Activated CD4-positive, CD25-positive, alpha-beta regulatory T cell treated with anti-CD3 and anti-CD28 coated beads, Interleukin-2, amount 50 U/mL, for 16 hours (primary cell): ENCODE measurements around the gene LIN37.
"Not testable (repeated sequence)": the region's sequence is repeated elsewhere in the genome, so short reads cannot be mapped to it uniquely, and the experiment has no call there.

Experiments
- DNase-seq: peaks from one replicate; pipeline ENCODE4 v3.0.0-alpha.2; 2020; ENCODE audit warnings: low read depth, low spot score

Gene LIN37

DNA sequence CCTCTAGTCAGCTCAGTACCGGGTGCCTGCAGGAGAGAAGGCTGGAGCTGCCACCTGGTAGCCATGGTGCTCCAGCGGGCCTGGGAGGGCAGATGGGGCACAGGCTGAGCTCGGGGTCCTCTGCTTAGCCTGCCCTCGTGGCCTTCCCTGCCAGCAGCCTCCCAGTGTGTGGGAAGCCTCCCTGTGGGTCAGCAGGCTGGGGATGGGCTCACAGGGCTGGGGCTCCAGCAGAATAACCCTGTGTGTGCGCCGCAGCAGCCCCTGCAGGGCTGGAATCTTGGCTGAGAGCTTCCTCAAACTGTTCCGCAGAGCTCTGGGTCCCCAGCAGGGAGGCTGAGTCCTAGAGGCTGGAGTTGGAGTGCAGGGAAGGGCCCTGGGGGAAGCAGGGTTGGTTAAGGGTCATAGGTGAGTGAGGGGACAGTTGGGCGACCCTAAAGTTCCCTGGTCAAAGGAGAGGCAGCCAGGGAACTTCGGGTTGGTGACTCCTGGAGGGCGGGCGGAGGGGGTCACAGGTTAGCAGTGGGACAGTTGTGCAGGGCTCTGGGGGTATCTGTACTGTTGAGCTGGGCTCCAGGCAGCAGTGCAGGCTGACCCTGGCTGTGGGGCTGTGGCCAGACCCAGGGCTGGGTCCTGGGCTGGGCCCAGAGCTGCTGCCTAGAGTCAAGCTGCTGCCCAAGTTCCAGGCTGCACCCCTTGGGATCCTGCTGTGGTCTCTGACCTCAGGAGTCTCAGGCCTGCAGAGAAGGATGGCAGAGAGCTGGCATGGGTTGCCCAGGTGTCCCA is 41.0 kb downstream of the LIN37 start:
- no peak for DNase-seq

DNA sequence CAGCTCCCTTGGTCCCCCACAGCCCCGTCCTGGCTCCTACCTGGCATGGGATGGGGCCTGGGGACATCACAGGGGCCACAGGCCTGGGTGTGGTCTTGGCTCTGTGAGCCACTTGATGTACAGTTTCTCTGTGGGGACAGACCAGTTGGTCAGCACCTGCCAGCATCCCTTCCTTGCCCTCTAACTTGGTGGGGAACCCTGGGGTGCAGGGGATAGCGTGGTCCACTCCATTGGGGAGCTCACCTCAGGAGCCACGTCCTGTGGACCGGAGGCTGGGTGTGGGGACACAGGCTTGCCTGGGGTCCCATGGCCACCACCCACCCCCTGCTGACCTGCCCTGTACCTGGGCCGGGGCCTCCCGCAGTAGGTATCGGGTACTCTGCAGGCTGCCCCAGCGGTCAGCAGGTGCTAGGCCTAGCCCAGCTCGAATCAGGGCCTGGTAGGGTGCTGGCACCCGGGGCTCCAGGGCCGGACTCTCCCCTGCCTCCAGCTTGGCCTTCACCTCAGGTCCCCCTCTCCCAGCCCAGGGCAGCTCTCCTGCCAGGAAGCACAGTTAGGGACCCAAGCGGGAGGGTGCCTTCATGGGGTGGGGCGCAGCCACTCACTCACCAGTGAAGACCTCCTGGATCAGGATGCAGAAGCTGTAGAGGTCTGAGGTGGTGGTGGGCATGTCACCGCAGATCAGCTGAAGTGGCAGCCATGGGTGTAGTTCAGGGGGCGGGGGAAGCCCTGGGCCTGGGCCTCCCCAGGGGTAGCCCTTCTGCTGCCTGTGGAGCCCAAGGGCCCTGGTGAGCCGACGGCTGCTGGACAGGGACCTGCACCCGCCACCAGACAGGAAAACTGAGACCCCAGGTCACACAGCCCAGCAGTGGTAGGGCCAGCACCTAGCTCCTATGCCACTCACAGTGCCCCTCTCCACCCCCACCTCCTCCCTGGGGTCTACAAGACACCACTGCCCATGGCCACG is 41.9 kb downstream of the LIN37 start:
- no peak for DNase-seq

DNA sequence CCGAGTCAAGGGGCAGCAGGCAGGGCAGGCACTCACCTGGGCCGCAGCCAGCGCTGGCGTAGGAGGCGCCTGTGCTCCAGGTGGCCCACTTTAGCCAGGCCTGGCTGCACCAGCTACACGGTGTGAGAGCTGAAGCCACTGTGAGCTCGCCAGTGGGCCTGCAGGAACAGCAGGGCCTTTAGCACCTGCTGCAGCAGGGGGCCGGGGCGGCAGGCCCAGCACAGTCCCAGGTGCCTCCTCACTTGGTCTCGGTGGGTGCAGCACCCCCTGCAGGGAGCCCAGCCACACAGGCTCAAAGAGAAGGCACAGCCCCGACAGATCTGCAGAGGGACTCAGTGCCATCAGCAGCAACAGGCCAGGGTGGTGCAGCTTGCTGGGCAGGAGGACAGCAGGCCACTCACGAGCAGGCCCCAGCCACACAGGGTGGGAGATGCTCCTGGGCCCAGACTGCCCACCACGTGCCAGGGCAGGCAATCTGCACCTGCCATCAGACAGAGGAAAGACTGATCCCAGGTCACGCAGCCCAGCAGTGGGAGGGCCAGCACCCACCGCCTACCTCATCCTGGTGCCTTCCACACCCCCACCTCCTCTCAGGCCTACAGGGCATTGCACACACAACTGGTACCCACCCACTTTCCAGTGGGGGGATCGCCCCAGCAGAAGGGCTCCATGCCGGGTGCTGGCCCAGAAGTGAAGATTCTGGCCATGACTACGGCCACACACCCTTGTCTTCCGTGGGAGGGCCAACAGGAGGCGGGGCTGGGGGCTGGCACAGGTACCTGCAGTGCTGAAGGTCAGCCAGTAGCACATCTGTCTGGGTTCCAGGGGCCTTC is 42.8 kb downstream of the LIN37 start:
- no peak for DNase-seq

DNA sequence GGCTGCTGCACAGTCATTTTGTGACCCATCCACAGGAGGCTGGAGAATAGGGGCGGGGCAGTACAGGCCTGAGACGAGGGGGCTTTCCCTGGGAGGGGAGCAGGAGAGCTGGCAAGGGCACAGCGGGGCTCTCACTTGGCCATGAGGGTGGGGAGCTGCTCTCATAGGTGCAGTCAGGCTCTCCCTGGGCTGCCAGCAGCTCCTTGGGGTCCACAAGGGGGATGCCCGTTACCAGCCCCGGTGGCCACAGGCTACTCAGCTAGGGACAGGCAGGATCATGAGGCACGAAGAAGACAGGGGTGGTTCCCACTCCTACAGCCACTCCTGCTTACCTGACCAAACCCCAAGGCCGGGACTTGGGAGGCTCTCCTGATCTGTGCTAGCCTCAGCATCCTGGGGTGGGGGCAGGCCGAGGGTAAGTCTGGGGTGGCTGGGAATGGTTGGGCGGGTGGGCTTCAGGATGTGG is 43.5 kb downstream of the LIN37 start:
- no peak for DNase-seq

DNA sequence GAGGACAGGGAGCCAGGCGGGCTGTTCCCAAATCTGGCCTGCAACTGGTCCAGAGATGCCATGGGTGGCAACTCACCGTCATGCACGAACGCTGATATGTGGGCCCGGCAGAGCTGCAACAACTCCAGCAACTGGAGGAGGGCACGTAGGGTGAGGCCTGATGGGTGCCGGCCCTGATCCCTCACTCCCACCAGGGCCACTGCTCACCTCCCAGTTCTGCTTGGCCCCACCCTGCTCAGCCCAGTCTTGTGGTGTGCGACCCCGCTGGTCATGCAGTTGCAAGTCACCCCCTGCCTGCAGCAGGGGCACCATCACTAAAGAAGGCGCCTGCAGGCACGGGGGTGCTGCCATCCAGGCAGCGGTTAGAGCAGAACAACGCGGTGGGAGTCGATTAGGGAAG is 43.9 kb downstream of the LIN37 start:
- no peak for DNase-seq

DNA sequence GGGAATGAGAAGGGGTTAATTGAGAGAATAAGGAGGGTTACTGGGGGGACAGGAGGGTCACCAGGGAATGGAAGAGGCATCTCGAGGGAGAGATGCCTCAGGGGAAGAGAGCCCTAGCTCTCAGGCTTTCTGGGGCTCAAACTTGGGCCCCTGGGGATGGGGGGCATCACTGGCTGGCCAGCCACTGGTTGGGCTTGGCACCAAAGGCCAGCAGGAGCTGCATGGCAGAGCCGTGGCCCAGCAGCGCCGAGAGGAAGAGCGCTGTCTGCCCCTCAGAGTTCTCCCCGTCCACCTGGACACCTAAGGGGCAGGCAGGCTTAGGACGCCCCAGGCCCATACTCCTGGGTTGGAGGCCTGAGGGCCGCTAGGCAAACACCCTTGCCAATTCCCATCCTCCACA is 44.5 kb downstream of the LIN37 start:
- no peak for DNase-seq

DNA sequence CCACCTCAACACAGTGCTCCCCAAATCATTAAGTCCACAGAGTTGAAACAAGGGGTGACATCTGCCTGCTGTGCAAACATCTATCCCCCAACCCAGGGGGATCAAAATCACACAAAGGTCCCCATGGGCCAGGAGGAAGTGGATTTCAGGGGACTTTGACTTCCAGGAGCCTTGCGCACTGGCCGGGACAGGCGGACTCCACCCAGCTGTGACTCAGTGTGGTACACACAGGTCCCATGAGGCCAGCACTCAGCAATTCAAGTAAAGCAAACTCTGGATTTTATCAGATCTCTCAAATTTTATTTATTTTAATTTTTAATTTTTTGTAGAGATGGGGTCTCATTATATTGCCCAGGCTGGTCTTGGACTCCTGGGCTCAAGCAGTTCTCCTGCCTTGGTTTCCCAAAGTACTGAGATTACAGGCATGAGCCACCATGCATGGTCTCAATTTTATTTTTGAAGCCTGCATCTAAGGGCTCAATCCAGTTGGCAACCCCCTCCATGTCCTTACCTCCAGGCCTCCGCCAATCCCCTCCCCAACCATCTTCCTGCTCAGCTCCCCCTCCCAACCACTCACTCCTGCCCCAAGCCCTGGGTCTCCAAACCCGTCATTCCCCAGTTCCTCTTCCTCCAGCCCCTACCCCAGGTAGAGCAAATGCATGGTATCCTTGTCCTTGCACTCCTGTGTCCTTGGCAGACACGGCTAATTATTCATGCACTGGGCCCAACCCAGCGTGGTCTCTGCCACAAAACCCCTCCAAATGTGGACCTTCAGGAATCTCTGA is 45.2 kb downstream of the LIN37 start:
- no peak for DNase-seq

DNA sequence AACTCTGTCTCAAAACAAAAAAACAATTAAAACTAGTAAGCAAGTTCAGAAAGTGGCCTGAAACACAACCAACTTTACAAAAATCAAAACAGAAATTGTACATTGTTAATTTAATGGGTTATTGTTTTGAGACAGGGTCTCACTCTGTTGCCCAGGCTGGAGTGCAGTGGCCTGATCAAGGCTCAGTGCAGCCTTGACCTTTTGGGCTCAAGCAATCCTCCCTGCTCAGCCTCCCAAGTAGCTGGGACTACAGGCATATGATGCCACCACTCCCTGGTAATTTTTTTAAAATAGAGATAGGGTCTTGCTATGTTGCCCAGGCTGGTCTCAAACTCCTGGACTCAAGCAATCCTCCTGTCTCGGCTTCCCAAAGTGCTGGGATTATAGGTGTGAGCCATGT is 47.2 kb downstream of the LIN37 start:
- DNase-seq, result not testable (repeated sequence)

DNA sequence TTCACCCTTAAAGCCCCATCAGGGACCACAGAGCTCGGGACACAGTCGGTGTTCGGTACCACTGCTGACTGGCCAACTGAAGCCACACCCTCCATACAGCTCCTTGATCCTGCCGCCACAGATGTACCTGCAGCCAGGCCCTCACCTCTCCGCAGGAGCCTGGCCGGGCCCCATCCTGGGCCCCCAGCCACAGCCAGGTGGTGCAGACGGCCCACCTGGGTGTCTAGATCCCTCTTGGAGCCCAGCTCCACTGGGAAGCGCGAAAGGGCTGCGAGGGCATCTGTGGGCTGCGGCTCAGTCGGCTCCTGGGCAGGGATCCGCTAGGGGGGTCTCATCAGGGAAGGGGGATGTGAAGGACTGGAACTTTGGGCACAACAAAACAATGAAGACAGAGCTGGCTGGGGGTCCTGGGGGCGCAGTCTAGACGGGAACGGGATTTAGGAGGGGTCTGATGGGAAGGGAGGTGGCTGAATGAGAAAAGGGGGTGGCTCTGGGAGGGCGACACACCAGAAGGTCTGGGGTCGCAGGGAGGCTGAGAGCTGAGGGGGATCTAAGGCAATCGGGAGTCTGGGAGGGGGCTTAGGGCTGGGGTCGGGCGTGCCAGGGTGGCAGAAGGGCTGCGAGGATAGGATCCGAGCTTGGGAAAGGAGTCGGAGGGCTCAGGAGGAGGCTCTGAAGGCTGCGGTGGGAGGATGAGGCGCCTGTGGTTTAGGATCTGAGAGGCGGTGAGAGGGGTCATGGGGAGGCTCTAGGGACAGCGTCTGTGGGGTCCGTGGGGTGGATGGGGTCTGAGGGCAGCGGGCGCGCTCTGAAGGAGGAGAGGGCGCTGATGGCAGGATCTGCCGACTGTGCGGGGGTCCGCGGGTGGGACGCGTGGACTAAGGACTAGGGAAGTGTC is 48.5 kb downstream of the LIN37 start:
- no peak for DNase-seq

DNA sequence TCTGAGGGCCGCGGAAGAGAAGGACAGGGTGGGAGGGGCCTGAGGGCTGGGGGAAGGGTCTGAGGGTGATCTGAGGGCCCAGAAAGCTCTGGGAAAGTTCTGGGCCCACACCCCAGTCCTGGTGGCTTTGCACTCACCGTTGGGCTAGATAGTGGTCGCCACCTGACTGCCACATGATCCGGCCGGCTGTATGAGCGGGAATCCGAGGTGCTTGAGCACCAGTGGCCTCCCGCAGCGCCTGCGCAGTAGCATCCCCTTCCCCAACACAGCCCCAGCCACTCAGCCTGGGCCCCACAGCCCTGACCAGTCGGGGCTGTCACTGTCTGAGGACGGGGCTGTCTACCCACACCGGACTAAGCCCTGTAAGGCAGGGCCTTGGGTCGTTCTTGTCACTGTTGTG is 49.3 kb downstream of the LIN37 start:
- DNase-seq, result no peak

DNA sequence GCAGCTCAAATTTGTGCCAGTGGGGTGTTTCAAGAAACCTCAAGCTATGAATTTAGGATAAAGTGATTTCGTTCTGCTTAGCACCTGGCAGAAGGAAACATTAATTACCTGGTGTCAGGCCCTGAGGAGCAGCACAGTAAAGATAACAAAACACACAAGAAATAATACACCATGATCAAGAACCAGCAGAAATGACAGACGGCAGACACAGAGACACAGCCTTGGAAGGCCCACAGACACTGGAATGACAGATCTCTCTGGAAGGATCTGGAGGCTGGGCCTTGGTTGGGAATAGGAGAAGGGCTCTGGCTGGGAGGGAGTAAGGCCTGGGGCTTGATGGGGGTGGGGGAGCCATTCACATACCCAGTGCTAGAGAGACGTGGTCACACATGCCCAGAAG is 53.5 kb downstream of the LIN37 start:
- DNase-seq, result no peak
